Neural cell (in vitro differentiated cells): Measurements from ENCODE around the gene MRPS34. TPM values are rescaled to one million over a fixed set of nuclear protein-coding genes. Genes with fewer than 3 reads are reported as not detected.

Experiments used
- H2AFZ ChIP-seq: fragments of 200-600, 300-800 bp; sonication (generic), shearing (Covaris generic); 2 replicates; pipeline ENCODE4 v1.6.0; 2014; ENCODE audit warnings: low read depth, mild to moderate bottlenecking, antibody characterized with exemption, low read length, moderate library complexity
- H3F3A ChIP-seq: fragments of 200-600 bp; shearing (Covaris generic); 2 replicates; pipeline ENCODE4 v1.6.1; 2016; ENCODE audit warnings: mild to moderate bottlenecking, moderate library complexity, mixed read lengths, antibody characterized with exemption, low read length; ENCODE audit not compliant: insufficient read depth, poor library complexity, severe bottlenecking
- H3K27ac ChIP-seq: fragments of 200-600, 300-800 bp; sonication (generic), shearing (Covaris generic); 2 replicates; pipeline ENCODE4 v1.5.1; 2014; ENCODE audit warnings: mild to moderate bottlenecking, low read length, moderate library complexity
- H3K27me3 ChIP-seq: fragments of 300-800, 200-600 bp; sonication (generic), shearing (Covaris generic); 2 replicates; pipeline ENCODE4 v1.6.0; 2014; ENCODE audit warnings: mild to moderate bottlenecking, low read depth, low read length, moderate library complexity; ENCODE audit not compliant: insufficient read depth
- H3K36me3 ChIP-seq: fragments of 300-800, 200-600 bp; sonication (generic), shearing (Covaris generic); 2 replicates; pipeline ENCODE4 v1.5.1; 2014; ENCODE audit warnings: mild to moderate bottlenecking, antibody characterized with exemption, low read length, moderate library complexity; ENCODE audit not compliant: insufficient read depth
- H3K4me2 ChIP-seq: fragments of 300-800, 200-600 bp; sonication (generic), shearing (Covaris generic); 2 replicates; pipeline ENCODE4 v1.6.0; 2014; ENCODE audit warnings: mild to moderate bottlenecking, low read length
- H3K4me3 ChIP-seq: fragments of 300-800, 200-600 bp; sonication (generic), shearing (Covaris generic); 2 replicates; pipeline ENCODE4 v1.5.1; 2014; ENCODE audit warnings: mild to moderate bottlenecking, low read length, moderate library complexity
- H3K79me2 ChIP-seq: fragments of 200-600 bp; shearing (Covaris generic); replicated peaks from 2 replicates; pipeline ENCODE4 v1.6.0; 2014; ENCODE audit warnings: mild to moderate bottlenecking, low read length, moderate library complexity; ENCODE audit not compliant: insufficient read depth
- H3K9ac ChIP-seq: fragments of 300-800, 200-600 bp; sonication (generic), shearing (Covaris generic); 2 replicates; pipeline ENCODE4 v1.6.1; 2016; ENCODE audit warnings: mild to moderate bottlenecking, low read length, mixed read lengths
- H3K9me2 ChIP-seq: fragments of 200-600 bp; shearing (Covaris generic); 2 replicates; pipeline ENCODE4 v1.6.1; 2016; ENCODE audit warnings: mild to moderate bottlenecking, low read length, mixed read lengths; ENCODE audit not compliant: insufficient read depth
- H3K9me3 ChIP-seq: fragments of 200-600, 300-800 bp; sonication (generic), shearing (Covaris generic); 2 replicates; pipeline ENCODE4 v1.6.1; 2016; ENCODE audit warnings: mild to moderate bottlenecking, mixed run types, low read length, moderate library complexity, mixed read lengths
- H4K20me1 ChIP-seq: fragments of 200-600 bp; shearing (Covaris generic); 2 replicates; pipeline ENCODE4 v1.6.1; 2016; ENCODE audit warnings: mild to moderate bottlenecking, mixed run types; ENCODE audit not compliant: insufficient read depth
- CTCF ChIP-seq: fragments of 450-650 bp; IDR thresholded peaks from 2 replicates; pipeline ENCODE4 v1.5.1; 2014; ENCODE audit warnings: antibody characterized with exemption, mild to moderate bottlenecking, moderate library complexity; ENCODE audit not compliant: poor library complexity, severe bottlenecking
- EP300 ChIP-seq: fragments of 450-650 bp; conservative IDR thresholded peaks from 2 replicates; pipeline ENCODE4 v1.6.1; 2014; ENCODE audit warnings: antibody characterized with exemption, mild to moderate bottlenecking, moderate library complexity; ENCODE audit not compliant: poor library complexity, severe bottlenecking
- EZH2 ChIP-seq: fragments of 200-600, 300-800 bp; shearing (Covaris generic), sonication (generic); IDR thresholded peaks from 2 replicates; pipeline ENCODE4 v1.6.1; 2014; ENCODE audit warnings: antibody characterized with exemption, low read length, borderline replicate concordance, mild to moderate bottlenecking; ENCODE audit not compliant: insufficient read depth, poor library complexity, severe bottlenecking
- MXI1 ChIP-seq: fragments of 450-650 bp; conservative IDR thresholded peaks from 2 replicates; pipeline ENCODE4 v1.6.1; 2014; ENCODE audit warnings: antibody characterized with exemption, mild to moderate bottlenecking; ENCODE audit not compliant: poor library complexity, severe bottlenecking
- POLR2AphosphoS5 ChIP-seq: IDR thresholded peaks from 2 replicates; pipeline ENCODE4 v1.6.1; 2012
- RAD21 ChIP-seq: fragments of 450-650 bp; conservative IDR thresholded peaks from 2 replicates; pipeline ENCODE4 v1.6.1; 2014; ENCODE audit warnings: antibody characterized with exemption, mild to moderate bottlenecking, moderate library complexity
- REST ChIP-seq: IDR thresholded peaks from 2 replicates; pipeline ENCODE4 v1.6.1; 2012; ENCODE audit warnings: borderline replicate concordance
- SMC3 ChIP-seq: fragments of 450-650 bp; conservative IDR thresholded peaks from 2 replicates; pipeline ENCODE4 v1.6.1; 2014; ENCODE audit warnings: antibody characterized with exemption, mild to moderate bottlenecking, moderate library complexity; ENCODE audit not compliant: poor library complexity
- TAF1 ChIP-seq: IDR thresholded peaks from 2 replicates; pipeline ENCODE4 v1.6.1; 2012; ENCODE audit warnings: low read depth
- polyA plus RNA-seq: library from polyadenylated mRNA; depleted of rRNA; stranded (reverse); fragments of >200 nt; gene quantifications from 2 replicates; pipeline ENCODE4 v1.2.3, GENCODE V29; 2014

MRPS34 gene
- polyA plus RNA-seq, 1 donor from 2014 or later: 113 TPM

DNA sequence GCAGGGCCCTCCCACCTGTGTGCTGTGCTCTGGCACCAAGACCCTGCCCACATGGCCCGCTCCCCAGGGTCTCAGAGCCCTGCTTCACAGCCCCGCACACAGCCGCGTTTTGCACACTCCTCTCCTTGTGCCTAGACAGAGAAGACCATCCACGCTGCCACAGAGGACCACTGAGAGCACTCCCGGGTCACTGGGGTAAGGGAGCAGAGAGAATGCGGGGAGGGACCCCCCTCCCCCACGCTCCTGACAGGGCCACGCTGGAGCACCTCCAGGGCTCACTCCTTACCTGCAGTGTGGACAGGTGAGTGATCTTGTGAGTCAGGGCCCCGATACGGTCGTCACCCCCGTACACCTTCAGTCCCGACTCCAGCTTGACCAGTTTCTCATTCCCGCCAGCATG is 46.7 kb upstream of the MRPS34 start:
- TF ChIP-seq CTCF: no peak
- no peak for TF ChIP-seq POLR2AphosphoS5
- TF ChIP-seq TAF1: no peak
- TF ChIP-seq EP300: no peak

GRCh38 chr16:1818873-1819525 is 46.1 kb upstream of the MRPS34 start:
- Histone ChIP-seq H3K36me3 (no peaks in the 10 kb centered on the region), H3K9ac (no peak overlapping the region), H3K27ac (no peak overlapping the region), H4K20me1 (no peaks in the 10 kb centered on the region), H3K79me2 (no peaks in the 10 kb centered on the region), H3K9me3 (no peaks in the 10 kb centered on the region), H3F3A (no peaks in the 10 kb centered on the region), H3K27me3 (no peaks in the 10 kb centered on the region), H3K9me2 (no peaks in the 10 kb centered on the region), H3K4me3 (no peak overlapping the region), H2AFZ (no peak overlapping the region), H3K4me2 (no peak overlapping the region)
- TF ChIP-seq SMC3 (no peak), RAD21 (no peak), EZH2 (no peak), CTCF (no peak), TAF1 (no peak), POLR2AphosphoS5 (no peak), REST (no peak), EP300 (no peak), MXI1 (no peak)

More for the DNA sequence above, 46.7 kb upstream of the MRPS34 start:
- no peaks in the 10 kb centered on the region for H3F3A ChIP-seq
- H3K36me3 ChIP-seq: no peaks in the 10 kb centered on the region
- no peak overlapping the region for H3K4me3 ChIP-seq
- peaks cover under 1% of the 10 kb centered on the region for H3K79me2 ChIP-seq
- H3K4me2 ChIP-seq: no peak overlapping the region
- no peaks in the 10 kb centered on the region for H3K27me3 ChIP-seq
- H4K20me1 ChIP-seq: no peaks in the 10 kb centered on the region
- H3K9me3 ChIP-seq: no peaks in the 10 kb centered on the region
- H2AFZ ChIP-seq: no peak overlapping the region
- H3K9me2 ChIP-seq: no peaks in the 10 kb centered on the region
- H3K9ac ChIP-seq: no peak overlapping the region
- no peak overlapping the region for H3K27ac ChIP-seq
